Sigmoid colon (tissue), 7 donors: ENCODE measurements around the gene NDUFS8. TPM values are rescaled to one million over a fixed set of nuclear protein-coding genes. Genes with fewer than 3 reads are reported as not detected.

Source experiments
- DNase-seq: peaks from one replicate; pipeline ENCODE4 v3.0.0-alpha.2; 2019
- H3K27ac ChIP-seq, 4 donors: fragments of 200-600 bp; sonication (generic); one replicate each; pipeline ENCODE4 v1.5.1; 2016 to 2019; ENCODE audit warnings: mild to moderate bottlenecking in 1 of 4
- H3K27me3 ChIP-seq, 3 donors: fragments of 200-600 bp; sonication (generic); one replicate each; pipeline ENCODE4 v1.5.1; 2019; ENCODE audit warnings: mild to moderate bottlenecking in 1 of 3
- H3K36me3 ChIP-seq, 4 donors: fragments of 200-600 bp; sonication (generic); one replicate each; pipeline ENCODE4 v1.5.1; 2016 to 2019
- H3K4me1 ChIP-seq, 4 donors: fragments of 200-600 bp; sonication (generic); one replicate each; pipeline ENCODE4 v1.5.1; 2017 to 2019
- H3K4me3 ChIP-seq, 4 donors: fragments of 200-600 bp; sonication (generic); one replicate each; pipeline ENCODE4 v1.5.1; 2017 to 2019; ENCODE audit warnings: mild to moderate bottlenecking in 2 of 4, moderate library complexity in 1 of 4
- H3K9me3 ChIP-seq, 4 donors: fragments of 200-600 bp in 3 of 4; sonication (generic) in 3 of 4; one replicate each; pipeline versions ENCODE4 v1.5.1 to v1.6.1; 2013 to 2019
- EP300 ChIP-seq, 4 donors: sonication (generic); formaldehyde crosslinking; IDR thresholded peaks; one replicate each; pipeline ENCODE4 v1.6.1; 2017; ENCODE audit warnings: antibody characterized with exemption in 4 of 4
- POLR2A ChIP-seq, 2 donors: fragments of 450-650 bp; IDR thresholded peaks; one replicate each; pipeline ENCODE4 v1.6.1; 2016; ENCODE audit warnings: antibody characterized with exemption in 2 of 2, mild to moderate bottlenecking in 2 of 2, moderate library complexity in 2 of 2
- POLR2AphosphoS5 ChIP-seq, 4 donors: sonication (generic); formaldehyde crosslinking; IDR thresholded peaks; one replicate each; pipeline ENCODE4 v1.6.1; 2017; ENCODE audit warnings: antibody characterized with exemption in 4 of 4
- WGBS, 2 donors: extraction: QIAGEN DNeasy Blood & Tissue Kit; methylation state at CpG; one replicate each; pipeline ENCODE4 v1.1.7; 2013; 5-methylcytosine and 5-hydroxymethylcytosine counted together
- intact Hi-C: fragments of 100-400 bp; cut with DNase I; formaldehyde crosslinking; loops from one replicate; pipeline ENCODE4 v1.15.1; 2023
- polyA plus RNA-seq, 3 donors: library from polyadenylated mRNA; stranded (reverse); fragments of 200-250 nt; gene quantifications; one replicate each; pipeline ENCODE4 v1.2.3, GENCODE V29; 2013
- total RNA-seq, 4 donors: library from RNA; depleted of rRNA; stranded (reverse); fragments of >200 nt; gene quantifications; one replicate each; pipeline ENCODE4 v1.1.0, GENCODE V29; 2016
- TF ChIP-seq, protein P1 (sequence below), 4 experiments: fragments of 450-650 bp in 3 of 4; fragments of 200-600 bp in 1 of 4; IDR thresholded peaks; one replicate each; pipeline ENCODE4 v1.5.1; 2016 to 2019; ENCODE audit warnings: antibody characterized with exemption in 4 of 4, mild to moderate bottlenecking in 3 of 4, moderate library complexity in 2 of 4
- donor health status: healthy with polysubstance abuse.
- donor health status: Bipolar disorder and iron deficiency.
- donor health status: healthy.

Gene NDUFS8
- total and polyA plus RNA-seq, 7 donors: 149 to 255 (median 174) TPM

DNA sequence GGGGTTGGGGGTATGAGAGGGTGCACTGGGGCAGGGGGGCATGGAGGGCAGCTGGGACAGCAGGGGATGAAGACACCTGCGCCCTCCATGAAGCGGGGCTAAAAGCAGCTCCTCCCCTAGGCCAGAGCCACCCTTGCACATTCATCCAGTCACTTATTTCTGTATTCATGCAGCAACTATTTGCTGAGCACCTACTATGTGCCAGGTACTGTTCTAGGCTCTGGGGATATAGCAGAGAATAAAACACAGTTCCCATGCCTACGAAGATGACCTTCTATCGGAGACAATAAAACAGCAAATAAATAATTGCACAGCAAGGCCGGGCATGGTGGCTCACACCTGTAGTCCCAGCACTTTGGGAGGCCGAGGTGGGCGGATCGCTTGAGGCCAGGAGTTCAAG, 15.0 kb upstream of the NDUFS8 start:
- no peak overlapping the region for H3K27ac ChIP-seq
- no peaks in the 10 kb centered on the region for H3K27me3 ChIP-seq
- no peaks in the 10 kb centered on the region for H3K36me3 ChIP-seq
- DNase-seq: no peak
- H3K4me3 ChIP-seq: no peak overlapping the region
- H3K9me3 ChIP-seq: no peaks in the 10 kb centered on the region
- intact Hi-C loops: no loop called here
- H3K4me1 ChIP-seq: peaks cover 0 to 53% (median 42%) of the 10 kb centered on the region in 4 donors
- 95 to 96% methylated on average over 8 of the region's 8 CpGs for WGBS, 2 donors
- TF ChIP-seq EP300 (IDR thresholded peaks at IDR 0.05) (no peak), POLR2A (IDR thresholded peaks at IDR 0.05) (no peak), POLR2AphosphoS5 (IDR thresholded peaks at IDR 0.05) (no peak)
- TF ChIP-seq, protein P1, sequence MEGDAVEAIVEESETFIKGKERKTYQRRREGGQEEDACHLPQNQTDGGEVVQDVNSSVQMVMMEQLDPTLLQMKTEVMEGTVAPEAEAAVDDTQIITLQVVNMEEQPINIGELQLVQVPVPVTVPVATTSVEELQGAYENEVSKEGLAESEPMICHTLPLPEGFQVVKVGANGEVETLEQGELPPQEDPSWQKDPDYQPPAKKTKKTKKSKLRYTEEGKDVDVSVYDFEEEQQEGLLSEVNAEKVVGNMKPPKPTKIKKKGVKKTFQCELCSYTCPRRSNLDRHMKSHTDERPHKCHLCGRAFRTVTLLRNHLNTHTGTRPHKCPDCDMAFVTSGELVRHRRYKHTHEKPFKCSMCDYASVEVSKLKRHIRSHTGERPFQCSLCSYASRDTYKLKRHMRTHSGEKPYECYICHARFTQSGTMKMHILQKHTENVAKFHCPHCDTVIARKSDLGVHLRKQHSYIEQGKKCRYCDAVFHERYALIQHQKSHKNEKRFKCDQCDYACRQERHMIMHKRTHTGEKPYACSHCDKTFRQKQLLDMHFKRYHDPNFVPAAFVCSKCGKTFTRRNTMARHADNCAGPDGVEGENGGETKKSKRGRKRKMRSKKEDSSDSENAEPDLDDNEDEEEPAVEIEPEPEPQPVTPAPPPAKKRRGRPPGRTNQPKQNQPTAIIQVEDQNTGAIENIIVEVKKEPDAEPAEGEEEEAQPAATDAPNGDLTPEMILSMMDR (IDR thresholded peaks at IDR 0.05): no peak

DNA sequence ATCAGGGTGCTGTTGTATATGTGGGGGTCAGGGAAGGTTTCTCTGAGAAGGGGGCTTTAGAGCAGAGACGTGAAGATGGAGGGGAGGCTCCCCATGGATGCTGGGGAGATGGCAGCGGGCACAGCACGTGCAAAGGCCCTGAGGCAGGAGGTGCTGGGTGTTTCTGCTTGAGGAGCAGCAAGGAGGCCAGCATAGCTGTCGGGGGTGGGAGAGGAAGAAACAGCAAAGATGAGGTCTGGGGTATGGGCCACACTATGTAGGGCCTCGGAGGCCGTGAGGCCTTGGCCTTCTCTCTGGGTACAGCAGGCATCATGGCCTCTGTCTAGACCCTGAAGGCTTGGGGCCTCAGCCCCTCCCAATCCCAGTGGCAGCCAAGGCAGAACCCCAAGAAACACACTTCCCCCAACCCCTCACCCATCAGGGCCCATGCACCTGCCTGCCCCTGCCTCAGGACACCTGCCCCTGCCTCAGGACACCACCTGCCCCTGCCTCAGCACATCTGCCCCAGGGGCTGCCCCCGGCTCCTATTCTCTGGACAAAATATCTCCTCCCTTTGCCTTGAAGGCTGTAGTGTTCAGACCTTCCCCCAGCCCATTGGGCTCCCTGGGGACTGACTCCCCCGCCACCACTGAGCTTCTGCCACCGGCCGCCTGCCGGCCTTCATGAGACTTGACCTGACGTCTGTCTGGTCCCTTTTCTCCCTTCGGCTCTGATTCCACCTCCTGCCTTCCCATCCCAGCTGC, 14.1 kb upstream of the NDUFS8 start:
- WGBS, 2 donors: 71 to 72% methylated on average over 13 of the region's 13 CpGs
- H3K4me1 ChIP-seq: peaks cover 0 to 44% (median 33%) of the 10 kb centered on the region in 4 donors
- H3K27me3 ChIP-seq: no peaks in the 10 kb centered on the region
- TF ChIP-seq EP300 (IDR thresholded peaks at IDR 0.05): no peak
- no peak for DNase-seq
- H3K4me3 ChIP-seq: no peak overlapping the region
- no peak overlapping the region for H3K27ac ChIP-seq
- no peaks in the 10 kb centered on the region for H3K36me3 ChIP-seq
- intact Hi-C loops: no loop called here
- H3K9me3 ChIP-seq: no peaks in the 10 kb centered on the region

DNA sequence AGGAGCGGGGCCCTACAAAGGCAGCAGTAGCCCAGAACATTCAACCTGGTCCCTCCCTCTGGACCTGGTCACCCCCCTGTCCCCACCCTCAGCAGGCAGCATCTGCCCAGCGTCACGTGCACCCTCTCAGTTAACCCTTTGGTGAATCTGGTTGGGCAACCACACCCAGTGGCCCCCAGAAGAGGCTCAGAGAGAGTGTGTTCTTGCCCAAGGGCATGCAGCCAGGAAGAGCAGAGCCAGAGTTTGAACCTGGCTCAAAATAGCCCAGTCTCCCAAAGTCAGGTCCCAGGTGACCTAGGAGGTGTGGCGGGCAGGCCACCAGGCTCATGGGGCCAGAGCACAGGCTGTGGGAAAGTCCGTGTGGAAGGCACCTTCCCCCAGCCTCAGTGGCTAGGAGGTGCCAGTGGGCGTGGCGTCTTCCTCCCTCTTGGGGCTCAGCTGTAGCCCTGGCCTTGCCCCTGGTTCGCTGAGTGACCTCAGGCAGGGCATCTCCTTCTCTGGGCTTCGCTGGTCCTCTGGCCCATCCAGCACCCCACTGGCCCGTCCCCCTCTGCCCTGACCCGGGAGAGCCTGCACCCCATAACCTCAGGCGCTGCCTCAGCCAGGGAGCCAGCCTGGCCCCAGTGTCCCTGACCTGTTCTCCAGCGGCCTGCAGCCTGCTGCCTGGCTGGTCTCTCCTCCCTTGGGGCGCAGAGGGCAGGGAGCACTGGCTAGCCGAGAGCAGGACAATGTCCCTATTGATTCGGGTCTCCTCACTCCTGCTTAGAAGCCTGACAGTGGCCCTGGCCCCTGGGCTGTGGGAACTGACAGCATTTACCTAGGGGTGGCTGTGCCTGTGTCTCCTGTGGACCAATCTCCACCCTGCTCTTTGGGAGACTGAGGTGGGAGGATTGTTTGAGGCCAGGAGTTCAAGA, 13.3 kb upstream of the NDUFS8 start:
- no peaks in the 10 kb centered on the region for H3K9me3 ChIP-seq
- no peaks in the 10 kb centered on the region for H3K27me3 ChIP-seq
- no peak for DNase-seq
- H3K4me3 ChIP-seq: no peak overlapping the region
- no peak overlapping the region for H3K27ac ChIP-seq
- peaks cover 0 to 6% (median 0%) of the 10 kb centered on the region in 4 donors for H3K36me3 ChIP-seq
- H3K4me1 ChIP-seq: peaks cover 0 to 36% (median 27%) of the 10 kb centered on the region in 4 donors
- intact Hi-C loops: no loop called here
- TF ChIP-seq POLR2AphosphoS5 (IDR thresholded peaks at IDR 0.05): no peak
- no peak for TF ChIP-seq EP300 (IDR thresholded peaks at IDR 0.05)
- no peak for TF ChIP-seq POLR2A (IDR thresholded peaks at IDR 0.05)
- TF ChIP-seq, protein P1 (IDR thresholded peaks at IDR 0.05): no peak
- WGBS, 2 donors: 51 to 71% methylated on average over 16 of the region's 16 CpGs

DNA sequence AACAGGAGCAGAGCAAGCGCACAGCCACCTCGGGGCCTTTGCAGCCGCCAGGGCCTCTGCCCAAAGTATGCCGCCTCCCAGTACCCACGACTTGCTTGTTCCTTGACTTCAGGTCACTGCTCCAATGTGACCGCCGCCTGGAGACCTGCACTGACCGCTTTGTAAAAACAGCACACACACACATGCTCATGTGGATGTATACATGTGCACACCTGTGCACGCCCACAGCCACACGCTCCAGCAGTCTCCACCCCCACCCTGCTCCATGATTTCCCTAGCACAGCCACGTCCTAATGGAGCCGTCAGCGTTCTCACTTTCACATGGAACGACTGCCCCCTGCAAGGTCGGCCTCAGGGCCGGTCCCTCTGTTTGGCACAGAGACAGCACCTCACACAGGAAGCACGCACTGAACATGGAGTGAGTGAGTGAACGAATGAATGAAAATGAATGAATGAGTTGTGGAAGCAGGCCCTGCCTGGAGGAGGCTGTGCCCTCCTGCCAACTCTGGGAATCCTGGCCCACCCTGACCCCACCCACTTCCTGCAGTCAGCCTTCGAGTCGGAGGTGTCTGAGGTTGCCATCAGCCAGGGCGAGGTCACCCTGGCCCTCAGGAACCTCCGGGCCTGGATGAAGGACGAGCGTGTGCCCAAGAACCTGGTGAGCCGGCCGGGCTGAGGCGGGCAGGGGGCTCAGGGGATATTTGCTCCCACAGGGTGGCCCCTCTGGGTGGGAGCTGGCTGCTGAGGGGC, 12.3 kb upstream of the NDUFS8 start:
- Histone ChIP-seq H3K4me1 (peaks cover 0 to 27% (median 18%) of the 10 kb centered on the region in 4 donors), H3K27me3 (no peaks in the 10 kb centered on the region), H3K9me3 (no peaks in the 10 kb centered on the region), H3K27ac (no peak overlapping the region), H3K36me3 (peaks cover 0 to 6% (median 0%) of the 10 kb centered on the region in 4 donors), H3K4me3 (no peak overlapping the region)
- intact Hi-C loops: no loop called here
- TF ChIP-seq, protein P1 (IDR thresholded peaks at IDR 0.05): no peak
- TF ChIP-seq EP300 (IDR thresholded peaks at IDR 0.05) (no peak), POLR2A (IDR thresholded peaks at IDR 0.05) (no peak), POLR2AphosphoS5 (IDR thresholded peaks at IDR 0.05) (no peak)
- DNase-seq: no peak
- 73 to 84% methylated on average over 27 of the region's 27 CpGs for WGBS, 2 donors
